ENCODE measurements around the gene MMADHC. TPM values are rescaled to one million over a fixed set of nuclear protein-coding genes. Genes with fewer than 3 reads are reported as not detected.

The MMADHC gene
- total and polyA plus RNA-seq, 2 of the 4 experiments (the other 2 are of a cell fraction): 62.6 to 112 TPM

- H2AFZ ChIP-seq (replicated peaks; ENCODE audit: low read length, poor library complexity): no peak overlapping the region
- no peak overlapping the region for H2AK9ac ChIP-seq (replicated peaks; ENCODE audit: low read depth, low read length, poor library complexity)
- BruUV-seq (replicated peaks): no TSS peak
- no peak overlapping the region for H2BK20ac ChIP-seq (ENCODE audit: low read depth, low read length)
- DNase-seq (no peak), ATAC-seq (ENCODE audit: low read depth) (no peak)
- H3K4me1 ChIP-seq (ENCODE audit: control insufficient read depth, insufficient read depth, low read length): no peaks in the 10 kb centered on the region
- H3K4me3 ChIP-seq (ENCODE audit: insufficient read depth, low read depth, low read length): no peak overlapping the region
- no peaks in the 10 kb centered on the region for H3K36me3 ChIP-seq (ENCODE audit: control insufficient read depth, insufficient read depth, low read length)
- no peak overlapping the region for H2AK5ac ChIP-seq (ENCODE audit: low read depth, low read length)
- H3K56ac ChIP-seq (ENCODE audit: extremely low read depth, insufficient read depth, low read length): no peak overlapping the region
- H4K8ac ChIP-seq (ENCODE audit: low read depth in 2 of 2, low read length in 2 of 2): no peak overlapping the region
- no peak overlapping the region for H3K18ac ChIP-seq (ENCODE audit: low read depth, low read length)
- no peak overlapping the region for H3K23ac ChIP-seq (ENCODE audit: low read depth, low read length)
- intact Hi-C loops (cut with micrococcal nuclease): no loop called here
- H3K79me1 ChIP-seq (ENCODE audit: low read depth in 1 of 2, low read length in 2 of 2): no peaks in the 10 kb centered on the region
- no peaks in the 10 kb centered on the region for H4K20me1 ChIP-seq (ENCODE audit: insufficient read depth, low read length)
- ChIA-PET CTCF (no interaction called here), POLR2A (ENCODE audit: unreplicated experiment) (no interaction called here)
- in situ Hi-C loops (cut with MboI; ENCODE audit: low sequenced_read_pairs): no loop called here
- no peak overlapping the region for H2BK15ac ChIP-seq (ENCODE audit: low read depth, low read length)
- no peaks in the 10 kb centered on the region for H3K9me3 ChIP-seq (ENCODE audit: control insufficient read depth, insufficient read depth, low read length)
- no peak overlapping the region for H2BK120ac ChIP-seq (ENCODE audit: low read depth, low read length)
- H3K4me2 ChIP-seq (ENCODE audit: low read depth, low read length): no peak overlapping the region
- TF ChIP-seq CEBPB (IDR thresholded peaks at IDR 0.05; ENCODE audit: low read depth, low read length) (no peak), USF2 (IDR thresholded peaks at IDR 0.05; ENCODE audit: low read depth, low read length) (no peak), RFX5 (IDR thresholded peaks at IDR 0.05; ENCODE audit: low read depth, low read length) (no peak), FOS (IDR thresholded peaks at IDR 0.05; ENCODE audit: low read depth, low read length) (no peak), RCOR1 (IDR thresholded peaks at IDR 0.05; ENCODE audit: insufficient replicate concordance, low read length) (no peak), RAD21 (IDR thresholded peaks at IDR 0.05; ENCODE audit: low read length) (no peak), ELK1 (IDR thresholded peaks at IDR 0.05; ENCODE audit: borderline replicate concordance, low read depth, low read length) (no peak), SMC3 (IDR thresholded peaks at IDR 0.05; ENCODE audit: low read depth, low read length) (no peak), MXI1 (IDR thresholded peaks at IDR 0.05; ENCODE audit: borderline replicate concordance, low read depth, low read length) (no peak)
- no peak overlapping the region for H2BK5ac ChIP-seq (ENCODE audit: low read depth, low read length, poor library complexity, severe bottlenecking)
- H3K27ac ChIP-seq (ENCODE audit: insufficient read depth, low read length): no peak overlapping the region
- H4K5ac ChIP-seq (ENCODE audit: low read depth, low read length): no peak overlapping the region
- no peak overlapping the region for H3K4ac ChIP-seq (ENCODE audit: low read depth, low read length)
- no peak overlapping the region for H3K9ac ChIP-seq (ENCODE audit: low read depth, low read length)
- H3K9me1 ChIP-seq (ENCODE audit: insufficient read depth, low read length): no peaks in the 10 kb centered on the region
- WGBS, 2 experiments (ENCODE audit: extremely low coverage in 2 of 2, insufficient read length in 1 of 2): no CpG with 5 or more reads among the region's 5 CpGs
- H4K91ac ChIP-seq (ENCODE audit: insufficient read depth, low read depth, low read length): no peak overlapping the region
- H3K27me3 ChIP-seq (ENCODE audit: control insufficient read depth, insufficient read depth, low read length): no peaks in the 10 kb centered on the region
- dilution Hi-C loops (cut with HindIII; ENCODE audit: low sequenced_read_pairs, unreplicated experiment): no loop called here
- no peak overlapping the region for H3K14ac ChIP-seq (replicated peaks; ENCODE audit: low read depth, low read length)
Observed at GRCh38 chr2:149540138-149540537, 47.4 kb downstream of the MMADHC start.
